ENCODE results near the gene SLC6A5. TPM values are rescaled to one million over a fixed set of nuclear protein-coding genes. Genes with fewer than 3 reads are reported as not detected.

SLC6A5 gene
- total RNA-seq, 1 experiment from 2014 or later: not detected

GRCh38 chr11:20594274-20595061 is 4.9 kb upstream of the SLC6A5 start:
- no peak overlapping the region for H4K8ac ChIP-seq (replicated peaks; ENCODE audit: insufficient read length, low read depth, low read length)
- no peak overlapping the region for H2BK20ac ChIP-seq (ENCODE audit: low read depth, low read length, poor library complexity, severe bottlenecking)
- H3K79me1 ChIP-seq (ENCODE audit: insufficient read depth, low read depth, low read length, poor library complexity, severe bottlenecking): no peaks in the 10 kb centered on the region
- no peak overlapping the region for H4K91ac ChIP-seq (ENCODE audit: insufficient read length, low read depth, low read length)
- Mint-ChIP-seq H3K27me3 (ENCODE audit: low read depth) (peaks cover 64% of the 10 kb centered on the region), H3K4me3 (no peak overlapping the region), H3K27ac (no peak overlapping the region), H3K36me3 (ENCODE audit: insufficient read depth in 1 of 3, low read depth in 3 of 3) (no peaks in the 10 kb centered on the region; a peak in 1 of 7 replicates), H3K9me3 (no peaks in the 10 kb centered on the region), H3K4me1 (peaks cover 3 to 25% of the 10 kb centered on the region in 2 experiments; a peak in 3 of 4 replicates)
- no peaks in the 10 kb centered on the region for H3K4me1 ChIP-seq (ENCODE audit: insufficient read depth, low read length)
- H2AK5ac ChIP-seq (ENCODE audit: insufficient read length, low read length): no peak overlapping the region
- no peak for TF ChIP-seq CTCF (conservative IDR thresholded peaks at IDR 0.05)
- no peak overlapping the region for H3K27ac ChIP-seq (ENCODE audit: insufficient read length, low read depth, low read length)
- H2BK120ac ChIP-seq (ENCODE audit: low read depth, low read length, poor library complexity, severe bottlenecking): no peak overlapping the region
- H3K79me2 ChIP-seq (ENCODE audit: insufficient read depth, low read length): no peaks in the 10 kb centered on the region
- H2BK12ac ChIP-seq (ENCODE audit: insufficient read length, low read depth, low read length): no peak overlapping the region
- no peak overlapping the region for H3T11ph ChIP-seq (ENCODE audit: low read length)
- H3K14ac ChIP-seq (ENCODE audit: insufficient read depth, low read length): no peak overlapping the region
- H2BK5ac ChIP-seq (ENCODE audit: insufficient read length, low read length): no peak overlapping the region
- no peak for DNase-seq
- no CpG with 5 or more reads among the region's 8 CpGs for WGBS (ENCODE audit: extremely low coverage, insufficient read length, low lambda C conversion rate)
- H4K20me1 ChIP-seq (ENCODE audit: control insufficient read depth, insufficient read depth, insufficient read length): no peaks in the 10 kb centered on the region
- no peak overlapping the region for H3K56ac ChIP-seq (ENCODE audit: insufficient read length, low read depth, low read length)
- H4K5ac ChIP-seq (ENCODE audit: insufficient read length, low read depth, low read length): no peak overlapping the region
- H3K18ac ChIP-seq (ENCODE audit: insufficient read length, low read depth, low read length): no peak overlapping the region
- no peaks in the 10 kb centered on the region for H3K9me3 ChIP-seq (ENCODE audit: control insufficient read depth, low read depth, low read length)
- no peak overlapping the region for H3K23ac ChIP-seq (ENCODE audit: insufficient read length, low read depth, low read length)
- peaks cover 39% of the 10 kb centered on the region for H3K27me3 ChIP-seq (ENCODE audit: insufficient read depth, low read length)
- no peak overlapping the region for H2BK15ac ChIP-seq (ENCODE audit: low read depth, low read length)
- no peak overlapping the region for H2AFZ ChIP-seq (ENCODE audit: low read length)
- H3K9ac ChIP-seq (ENCODE audit: extremely low read depth, insufficient read length, low read length): no peak overlapping the region
- no peak overlapping the region for H3K4ac ChIP-seq (ENCODE audit: low read depth, low read length)
- H3K4me2 ChIP-seq (ENCODE audit: insufficient read depth, insufficient read length, low read length): no peak overlapping the region
- H3K23me2 ChIP-seq (ENCODE audit: insufficient read length, low read depth, low read length, poor library complexity, severe bottlenecking): no peaks in the 10 kb centered on the region

Measured in H9 (cell line).